ENCODE measurements around the gene PPA1.
"Not testable (repeated sequence)": the region's sequence is repeated elsewhere in the genome, so short reads cannot be mapped to it uniquely, and the experiment has no call there.

Gene PPA1

DNA sequence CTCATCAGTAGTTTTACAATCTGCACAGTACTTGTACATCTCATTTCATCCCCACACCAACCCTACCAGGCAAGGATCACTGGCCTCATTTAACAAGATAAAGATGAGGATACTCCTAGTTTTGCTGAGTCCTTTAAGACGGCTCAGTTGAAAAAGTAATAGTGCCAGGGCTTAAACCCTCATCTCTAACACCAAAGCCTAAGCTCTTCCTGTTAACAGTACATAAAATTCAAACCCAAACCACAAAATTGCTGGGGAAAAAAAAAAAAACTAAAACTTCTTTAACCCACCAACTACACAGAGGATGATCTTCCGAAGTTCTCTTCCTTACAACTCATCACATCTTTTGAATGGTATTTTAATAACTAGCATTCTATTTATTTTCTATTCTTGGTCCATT is 64.2 kb downstream of the PPA1 start:
- no peak for DNase-seq (ENCODE audit: low spot score)

DNA sequence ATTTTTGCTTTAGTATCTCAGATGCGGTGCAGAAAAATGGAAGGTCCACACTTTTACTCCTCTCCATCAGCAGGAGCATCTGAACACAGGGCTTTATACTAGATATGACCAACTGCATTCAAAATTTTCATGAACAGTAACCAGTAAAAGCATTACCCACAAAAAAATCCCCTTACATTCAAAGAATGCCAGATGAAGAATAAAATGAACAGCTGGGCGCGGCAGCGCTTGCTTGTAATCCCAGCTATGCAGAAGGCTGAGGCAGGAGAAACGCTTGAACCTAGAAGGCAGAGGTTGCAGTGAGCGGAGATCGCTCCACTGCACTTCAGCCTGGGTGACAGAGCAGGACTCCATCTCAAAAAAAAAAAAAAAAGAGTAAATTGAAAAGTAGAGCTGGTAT is 66.0 kb downstream of the PPA1 start:
- no peak for DNase-seq (ENCODE audit: low spot score)

DNA sequence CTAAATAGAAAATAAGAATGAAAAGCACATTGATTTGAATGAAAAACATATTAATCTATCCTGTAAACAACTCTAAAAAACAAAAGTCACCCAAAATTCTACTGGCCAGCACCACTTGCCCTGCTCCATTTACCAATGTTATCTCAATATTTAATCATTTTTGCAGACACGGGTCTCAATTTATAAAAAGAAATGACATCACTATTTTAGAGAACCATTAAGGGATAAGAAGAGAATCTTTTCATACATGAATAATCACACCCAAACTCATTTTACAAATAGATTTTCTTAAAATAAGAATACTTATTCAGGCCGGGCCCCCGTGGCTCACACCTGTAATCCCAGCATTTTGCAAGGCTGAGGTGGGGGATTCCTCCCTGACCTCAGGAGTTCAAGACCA is 66.8 kb downstream of the PPA1 start:
- no peak for DNase-seq (ENCODE audit: low spot score)

GRCh38 chr10:70164163-70164562 is 69.1 kb downstream of the PPA1 start:
- DNase-seq (ENCODE audit: low spot score) = no peak

GRCh38 chr10:70163448-70163847 is 69.8 kb downstream of the PPA1 start:
- DNase-seq (ENCODE audit: low spot score) = no peak

DNA sequence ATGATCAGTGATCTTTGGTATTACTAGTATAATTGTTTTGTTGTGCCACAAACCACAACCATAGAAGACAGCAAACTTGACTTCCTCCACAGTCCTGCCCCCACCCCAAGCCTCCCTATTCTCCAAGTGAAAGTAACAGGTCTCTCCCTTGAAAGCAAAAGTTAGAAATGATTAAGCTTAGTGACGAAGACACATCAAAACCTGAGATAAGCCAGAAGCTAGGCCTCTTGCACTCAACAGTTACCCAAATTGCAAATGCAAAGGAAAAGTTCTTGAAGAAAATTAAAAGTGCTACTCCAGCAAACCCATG is 70.4 kb downstream of the PPA1 start:
- DNase-seq (ENCODE audit: low spot score) = no peak

DNA sequence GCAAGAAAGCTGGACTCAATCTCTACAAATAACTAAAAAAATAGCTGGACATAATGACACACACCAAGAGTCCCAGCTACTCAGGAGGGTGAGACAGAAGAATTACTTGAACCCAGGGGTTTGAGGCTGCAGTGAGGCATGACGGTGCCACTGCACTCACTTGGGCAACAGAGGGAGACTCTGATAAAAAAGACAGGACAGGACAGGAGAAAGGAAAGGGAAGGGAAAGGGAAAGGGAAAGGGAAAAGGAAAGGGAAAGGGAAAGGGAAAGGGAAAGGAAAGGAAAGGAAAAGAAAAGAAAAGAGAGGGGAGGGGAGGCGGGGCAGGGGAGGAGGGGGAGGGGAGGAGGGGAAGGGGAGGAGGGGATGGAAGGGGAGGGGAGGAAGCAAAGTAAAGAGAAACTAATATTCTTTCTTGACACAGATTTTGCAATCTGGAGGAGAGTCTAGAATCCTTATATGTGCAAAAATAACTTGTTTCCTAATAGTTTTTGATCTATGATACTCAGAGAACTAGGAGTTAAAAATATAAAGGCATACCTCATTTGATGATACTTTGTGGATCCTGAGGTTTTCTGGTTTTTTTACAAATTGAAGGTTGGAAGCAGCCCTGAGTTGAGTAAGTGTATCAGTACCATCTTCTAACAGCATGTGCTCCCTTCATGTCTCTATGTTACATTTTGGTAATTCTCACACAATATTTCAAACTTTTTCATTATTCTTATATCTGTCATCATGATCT is 70.9 kb downstream of the PPA1 start:
- DNase-seq (ENCODE audit: low spot score) = no peak

DNA sequence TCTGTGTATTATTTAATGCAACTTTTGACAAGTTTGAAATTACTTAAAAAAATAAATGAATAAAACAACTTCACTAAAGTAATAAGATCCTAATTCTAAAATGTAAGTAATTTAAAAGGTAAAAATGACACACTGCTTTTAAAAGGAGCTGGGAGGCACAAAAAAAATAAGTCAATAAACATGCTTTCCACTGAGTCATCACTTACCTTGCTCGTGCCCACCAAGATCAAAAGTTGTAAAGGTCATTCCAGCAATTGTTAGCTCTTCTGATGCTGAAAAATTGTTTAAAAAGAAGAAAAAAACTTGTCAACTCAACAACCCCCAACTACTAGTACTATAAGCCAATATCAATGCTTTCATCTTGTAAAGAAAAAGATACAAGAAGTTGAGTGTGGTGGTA is 72.4 kb downstream of the PPA1 start:
- DNase-seq (ENCODE audit: low spot score) = no peak

DNA sequence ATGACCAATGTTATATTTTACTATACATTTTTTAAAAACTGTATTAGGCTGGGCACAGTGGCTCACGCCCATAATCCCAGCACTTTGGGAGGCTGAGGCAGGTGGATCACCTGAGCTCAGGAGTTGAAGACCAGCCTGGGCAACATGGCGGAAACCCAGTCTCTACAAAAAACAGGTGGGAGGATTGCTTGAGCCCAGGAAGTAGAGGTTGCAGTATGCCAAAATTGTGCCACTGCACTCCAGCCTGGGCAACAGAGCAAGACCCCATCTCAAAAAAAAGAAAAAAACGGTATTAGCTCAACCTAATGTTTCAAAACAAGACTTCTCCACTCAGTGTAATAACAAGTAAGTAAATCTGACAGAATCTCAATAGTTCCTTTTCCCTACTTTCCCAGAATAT is 73.9 kb downstream of the PPA1 start:
- DNase-seq (ENCODE audit: low spot score) = not testable (repeated sequence)

DNA sequence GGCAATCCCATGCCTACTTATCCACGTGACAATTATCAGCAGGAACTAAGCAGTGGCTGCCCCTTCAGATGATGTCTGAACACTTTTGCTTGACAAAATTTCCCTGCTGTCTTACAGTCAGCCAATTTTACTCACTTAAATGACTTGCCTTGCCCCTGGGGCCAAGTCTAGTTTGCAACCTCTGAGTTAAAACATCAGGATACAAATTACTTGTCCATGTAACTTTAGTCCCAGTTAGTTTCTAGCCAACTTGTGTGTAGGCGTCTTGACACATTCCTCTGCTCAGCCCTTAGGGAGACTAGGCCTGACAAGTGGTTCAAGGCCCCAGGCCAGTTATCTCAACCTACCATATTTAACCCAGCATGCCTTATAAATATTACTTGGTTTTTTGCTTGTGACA is 75.1 kb downstream of the PPA1 start:
- DNase-seq (ENCODE audit: low spot score) = no peak

GRCh38 chr10:70155255-70155838 is 77.9 kb downstream of the PPA1 start:
- DNase-seq (ENCODE audit: low spot score) = no peak

Measured in RKO (cell line).